ENCODE data around the gene HAND2. TPM values are rescaled to one million over a fixed set of nuclear protein-coding genes. Genes with fewer than 3 reads are reported as not detected.

The HAND2 gene
- total RNA-seq, 4 donors from 2014 or later: 0.96 to 5.0 (median 3.3) TPM

DNA sequence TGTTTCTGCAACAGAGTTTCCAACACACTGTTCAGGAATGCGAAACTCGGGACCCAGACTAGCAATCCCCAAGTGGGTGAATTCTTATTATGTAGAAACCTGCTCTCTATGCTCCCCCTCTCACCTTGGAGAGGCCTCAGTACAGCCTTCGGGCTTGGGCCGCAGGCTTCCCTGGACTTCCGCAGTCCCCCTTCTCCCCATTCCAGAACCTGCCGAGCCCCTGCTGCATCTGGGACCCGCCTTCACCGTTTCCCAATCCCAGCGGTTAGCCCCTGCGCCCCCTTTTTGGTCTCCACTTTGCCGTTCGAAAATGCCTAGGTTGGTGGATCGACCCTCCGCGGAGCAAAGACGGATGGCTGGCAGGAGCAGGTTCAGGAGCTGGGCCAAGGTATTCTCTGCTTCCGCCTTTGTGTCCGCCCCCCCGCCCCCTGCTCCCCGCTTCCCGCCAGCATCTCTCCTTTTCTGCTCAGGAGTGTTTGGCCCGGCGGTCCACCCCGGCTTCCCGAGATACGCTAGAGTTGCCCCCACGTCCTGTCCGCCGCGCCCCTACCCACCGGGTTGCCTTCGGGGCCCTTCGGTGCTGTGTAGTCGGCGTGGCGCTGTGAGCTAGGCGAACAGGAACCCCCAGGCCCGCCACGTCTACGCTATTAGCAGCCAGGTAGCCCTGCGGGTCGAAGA lies 11.5 kb downstream of the HAND2 start:
- DNase-seq (ENCODE audit: low spot score in 2 of 2): no peak
- Histone ChIP-seq H3K9me3 (no peaks in the 10 kb centered on the region), H3K27ac (no peak overlapping the region), H3K36me3 (no peaks in the 10 kb centered on the region), H3K4me1 (peaks cover 50% of the 10 kb centered on the region), H3K27me3 (peaks cover 99% of the 10 kb centered on the region), H3K4me3 (peak overlapping the region; percentile 16)
- TF ChIP-seq POLR2A (IDR thresholded peaks at IDR 0.05) (no peak), POLR2AphosphoS5 (IDR thresholded peaks at IDR 0.05) (no peak), EP300 (IDR thresholded peaks at IDR 0.05) (no peak)
- TF ChIP-seq, protein P1, sequence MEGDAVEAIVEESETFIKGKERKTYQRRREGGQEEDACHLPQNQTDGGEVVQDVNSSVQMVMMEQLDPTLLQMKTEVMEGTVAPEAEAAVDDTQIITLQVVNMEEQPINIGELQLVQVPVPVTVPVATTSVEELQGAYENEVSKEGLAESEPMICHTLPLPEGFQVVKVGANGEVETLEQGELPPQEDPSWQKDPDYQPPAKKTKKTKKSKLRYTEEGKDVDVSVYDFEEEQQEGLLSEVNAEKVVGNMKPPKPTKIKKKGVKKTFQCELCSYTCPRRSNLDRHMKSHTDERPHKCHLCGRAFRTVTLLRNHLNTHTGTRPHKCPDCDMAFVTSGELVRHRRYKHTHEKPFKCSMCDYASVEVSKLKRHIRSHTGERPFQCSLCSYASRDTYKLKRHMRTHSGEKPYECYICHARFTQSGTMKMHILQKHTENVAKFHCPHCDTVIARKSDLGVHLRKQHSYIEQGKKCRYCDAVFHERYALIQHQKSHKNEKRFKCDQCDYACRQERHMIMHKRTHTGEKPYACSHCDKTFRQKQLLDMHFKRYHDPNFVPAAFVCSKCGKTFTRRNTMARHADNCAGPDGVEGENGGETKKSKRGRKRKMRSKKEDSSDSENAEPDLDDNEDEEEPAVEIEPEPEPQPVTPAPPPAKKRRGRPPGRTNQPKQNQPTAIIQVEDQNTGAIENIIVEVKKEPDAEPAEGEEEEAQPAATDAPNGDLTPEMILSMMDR (IDR thresholded peaks at IDR 0.05): no peak
- WGBS: 22% methylated on average over 42 of the region's 42 CpGs

DNA sequence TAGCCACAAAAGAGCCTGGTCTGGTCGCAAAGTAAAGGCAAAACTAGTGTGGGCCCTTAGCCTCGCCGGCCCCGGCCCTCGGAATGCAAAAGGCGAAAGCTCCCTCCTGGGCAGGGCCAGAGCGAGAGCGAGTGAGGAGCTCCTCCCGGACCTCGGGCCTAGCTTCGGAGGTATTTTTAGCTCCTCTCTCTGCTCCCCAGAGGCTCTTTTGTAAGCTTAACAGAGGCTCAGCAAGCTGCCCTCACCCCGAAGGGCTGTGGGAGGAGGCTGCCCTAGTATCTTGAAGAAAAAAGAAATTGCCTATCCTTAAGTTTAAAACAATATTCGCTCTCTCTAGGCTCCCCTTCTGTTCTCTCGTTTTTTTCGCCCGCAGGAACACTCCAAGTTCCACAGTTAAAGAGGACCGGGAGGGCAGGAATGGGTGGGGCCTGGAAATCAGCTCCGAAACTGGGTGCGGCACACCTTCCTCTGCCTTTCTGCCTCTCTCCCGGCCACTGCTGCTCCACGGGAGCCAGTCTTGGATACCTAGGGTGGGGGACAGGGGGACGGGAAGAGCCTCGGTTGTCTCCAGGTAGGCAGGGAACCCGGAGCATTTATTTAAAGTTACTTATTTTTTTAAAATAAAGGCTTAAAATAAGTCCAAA lies 12.1 kb downstream of the HAND2 start:
- no peak for DNase-seq (ENCODE audit: low spot score in 2 of 2)
- H3K4me3 ChIP-seq: peak overlapping the region; percentile 16
- H3K27ac ChIP-seq: no peak overlapping the region
- 18% methylated on average over 24 of the region's 24 CpGs for WGBS
- H3K4me1 ChIP-seq: peaks cover 48% of the 10 kb centered on the region
- H3K27me3 ChIP-seq: peaks cover 99% of the 10 kb centered on the region
- TF ChIP-seq, protein P1 (IDR thresholded peaks at IDR 0.05): no peak
- TF ChIP-seq POLR2A (IDR thresholded peaks at IDR 0.05) (no peak), POLR2AphosphoS5 (IDR thresholded peaks at IDR 0.05) (no peak), EP300 (IDR thresholded peaks at IDR 0.05) (no peak)
- no peaks in the 10 kb centered on the region for H3K9me3 ChIP-seq
- no peaks in the 10 kb centered on the region for H3K36me3 ChIP-seq

DNA sequence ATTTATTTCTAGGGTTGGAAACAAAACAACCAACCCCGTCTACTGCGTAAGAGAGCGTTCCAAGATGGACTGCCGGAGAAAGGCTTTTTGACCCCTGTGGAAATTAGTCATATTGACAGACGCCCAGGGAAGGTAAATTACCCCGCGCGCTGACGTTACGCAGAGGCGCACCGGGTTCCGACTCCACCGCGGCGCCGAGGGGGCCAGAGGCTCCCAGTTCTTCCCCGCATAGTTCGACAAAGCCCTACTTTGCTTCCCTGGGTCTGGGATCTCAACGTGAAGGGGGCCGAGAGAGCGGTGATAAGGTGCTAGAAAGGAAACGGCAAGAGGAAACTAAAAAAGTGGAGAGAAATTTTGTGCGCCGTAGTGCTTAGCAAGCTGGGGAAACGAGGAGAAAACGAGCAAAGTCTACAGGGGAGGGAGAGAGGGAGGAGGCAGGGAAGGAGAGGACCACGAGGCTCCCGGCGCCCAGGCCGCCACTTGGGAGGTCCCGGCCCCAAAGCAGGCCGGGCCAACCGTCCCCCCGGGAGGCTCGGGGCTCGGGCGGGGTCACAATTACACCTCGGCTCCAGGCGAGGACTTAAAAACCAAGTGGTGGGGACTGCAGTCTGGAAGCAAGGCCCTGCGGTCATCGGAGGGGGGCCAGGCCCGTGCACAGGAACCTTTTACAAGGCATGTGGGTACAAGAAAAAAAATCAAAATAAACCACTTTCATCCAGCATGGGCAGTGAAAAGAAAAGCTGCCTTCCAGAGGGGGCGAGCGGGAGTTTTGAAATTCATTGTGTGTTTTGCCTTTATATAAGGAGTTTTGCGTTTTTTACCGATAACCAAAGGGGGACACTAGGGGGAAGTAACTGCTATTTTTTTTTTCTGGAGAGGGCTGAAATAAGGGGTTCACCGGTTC lies 13.2 kb downstream of the HAND2 start:
- TF ChIP-seq POLR2AphosphoS5 (IDR thresholded peaks at IDR 0.05): no peak
- no peak for TF ChIP-seq EP300 (IDR thresholded peaks at IDR 0.05)
- no peaks in the 10 kb centered on the region for H3K36me3 ChIP-seq
- no peak overlapping the region for H3K4me3 ChIP-seq
- WGBS: 29% methylated on average over 48 of the region's 48 CpGs
- no peak for DNase-seq (ENCODE audit: low spot score in 2 of 2)
- peaks cover 99% of the 10 kb centered on the region for H3K27me3 ChIP-seq
- H3K4me1 ChIP-seq: peaks cover 38% of the 10 kb centered on the region
- no peaks in the 10 kb centered on the region for H3K9me3 ChIP-seq
- no peak overlapping the region for H3K27ac ChIP-seq

DNA sequence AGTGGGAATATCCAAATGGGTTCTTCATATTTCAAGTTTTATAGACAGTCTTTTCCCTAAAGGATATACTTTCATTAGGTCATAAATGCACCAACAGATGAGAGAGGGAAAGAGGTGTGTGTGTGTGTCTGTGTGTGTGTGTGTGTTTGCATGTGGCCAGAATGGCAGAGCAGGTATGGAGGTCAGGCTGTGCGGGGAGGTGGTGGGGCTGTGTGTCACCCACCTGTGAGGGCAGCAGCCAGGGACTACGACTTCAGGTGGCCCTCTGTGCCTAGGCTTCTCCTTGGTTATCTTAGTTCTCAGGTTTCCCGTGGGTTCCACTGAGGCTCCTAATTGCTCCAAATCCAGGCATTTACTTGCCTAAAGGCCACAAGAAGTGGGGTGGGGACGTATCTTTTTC lies 14.6 kb downstream of the HAND2 start:
- H3K4me3 ChIP-seq: no peak overlapping the region

DNA sequence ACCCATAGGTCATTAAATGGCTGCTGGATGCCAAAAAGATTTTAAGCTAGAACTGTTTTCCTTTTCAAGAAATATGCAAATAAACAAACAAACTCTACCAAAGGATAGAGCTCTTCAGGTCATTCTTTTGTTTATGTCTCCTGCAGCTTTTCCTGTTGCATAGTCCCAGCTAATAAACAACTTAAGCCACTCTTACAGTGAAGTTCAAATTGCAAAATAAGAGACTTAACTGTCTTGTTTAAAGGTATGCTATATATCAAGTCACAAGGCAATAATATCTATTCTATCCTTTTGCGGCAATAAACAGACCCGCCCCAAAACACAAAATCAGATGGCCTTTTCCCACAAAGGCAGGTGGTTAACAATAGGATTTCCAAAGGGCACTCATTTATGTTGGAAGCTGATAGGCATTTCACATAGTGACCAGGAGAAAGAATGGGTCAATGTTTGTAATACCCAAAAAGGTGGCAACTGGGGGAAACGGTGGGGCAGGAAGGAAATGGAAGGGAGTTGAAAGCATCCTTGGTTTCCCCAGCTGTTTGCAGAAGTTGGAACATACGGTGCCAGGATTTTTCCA lies 15.3 kb downstream of the HAND2 start:
- peaks cover 97% of the 10 kb centered on the region for H3K27me3 ChIP-seq
- peaks cover 29% of the 10 kb centered on the region for H3K4me1 ChIP-seq

More for the DNA sequence above, 14.6 kb downstream of the HAND2 start:
- Histone ChIP-seq H3K27ac (no peak overlapping the region), H3K9me3 (no peaks in the 10 kb centered on the region), H3K36me3 (no peaks in the 10 kb centered on the region), H3K27me3 (peaks cover 97% of the 10 kb centered on the region), H3K4me1 (peaks cover 29% of the 10 kb centered on the region)
- WGBS: 68% methylated on average over 4 of the region's 4 CpGs
- TF ChIP-seq, protein P1 (IDR thresholded peaks at IDR 0.05): no peak
- TF ChIP-seq EP300 (IDR thresholded peaks at IDR 0.05) (no peak), POLR2A (IDR thresholded peaks at IDR 0.05) (no peak), POLR2AphosphoS5 (IDR thresholded peaks at IDR 0.05) (no peak)
- DNase-seq (ENCODE audit: low spot score in 2 of 2): no peak

More for the DNA sequence above, 15.3 kb downstream of the HAND2 start:
- Histone ChIP-seq H3K36me3 (no peaks in the 10 kb centered on the region), H3K4me3 (no peak overlapping the region), H3K9me3 (no peaks in the 10 kb centered on the region), H3K27ac (no peak overlapping the region)
- DNase-seq (ENCODE audit: low spot score in 2 of 2): no peak
- WGBS: 56% methylated on average over 4 of the region's 4 CpGs
- TF ChIP-seq POLR2A (IDR thresholded peaks at IDR 0.05) (no peak), POLR2AphosphoS5 (IDR thresholded peaks at IDR 0.05) (no peak), EP300 (IDR thresholded peaks at IDR 0.05) (no peak)
- TF ChIP-seq, protein P1 (IDR thresholded peaks at IDR 0.05): no peak
